Urothelium cell line (cell line): ENCODE measurements around the gene HSD17B4.
"Not testable (repeated sequence)": the region's sequence is repeated elsewhere in the genome, so short reads cannot be mapped to it uniquely, and the experiment has no call there.

ENCODE experiments used
- DNase-seq: peaks from one replicate; pipeline ENCODE4 v3.0.0; 2011; ENCODE audit warnings: low spot score, mixed read lengths
- FAIRE-seq: peaks from 2 replicates; lab custom pipeline; 2011; peaks lifted over from hg19 to GRCh38; lab: Jason Lieb, UNC

HSD17B4 gene

DNA sequence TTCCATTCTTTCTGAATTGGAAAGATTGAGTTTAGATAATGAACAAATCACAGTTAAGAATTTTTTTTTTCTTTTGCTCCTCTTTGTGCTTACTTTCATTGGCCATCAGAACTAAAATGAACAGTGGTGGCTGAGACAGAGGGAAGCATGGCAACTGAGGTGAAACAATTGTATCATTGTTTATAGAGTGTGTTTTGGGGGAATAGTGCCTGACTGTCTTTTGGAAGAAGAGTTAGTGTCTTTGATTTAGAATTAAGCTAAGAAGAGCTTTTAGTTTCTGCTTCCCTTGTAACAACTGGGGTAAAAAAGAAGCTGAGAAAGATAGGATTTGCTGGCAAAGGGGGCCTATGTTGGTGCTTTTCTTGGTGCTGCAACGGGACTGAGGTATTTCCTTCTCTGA is 24.0 kb downstream of the HSD17B4 start:
- FAIRE-seq = no peak
- no peak for DNase-seq

DNA sequence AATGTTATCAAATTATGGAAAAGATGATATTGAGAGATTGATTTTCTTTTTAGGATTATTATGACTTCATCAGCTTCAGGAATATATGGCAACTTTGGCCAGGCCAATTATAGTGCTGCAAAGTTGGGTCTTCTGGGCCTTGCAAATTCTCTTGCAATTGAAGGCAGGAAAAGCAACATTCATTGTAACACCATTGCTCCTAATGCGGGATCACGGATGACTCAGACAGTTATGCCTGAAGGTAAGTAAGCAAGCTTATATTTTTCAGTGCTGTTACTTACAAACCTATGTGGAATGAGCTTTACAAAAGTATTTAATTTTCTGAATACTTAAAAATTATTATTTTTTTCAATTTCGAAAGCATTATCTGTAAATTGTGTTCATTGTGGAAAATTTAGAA is 26.5 kb downstream of the HSD17B4 start:
- FAIRE-seq (no peak), DNase-seq (no peak)

DNA sequence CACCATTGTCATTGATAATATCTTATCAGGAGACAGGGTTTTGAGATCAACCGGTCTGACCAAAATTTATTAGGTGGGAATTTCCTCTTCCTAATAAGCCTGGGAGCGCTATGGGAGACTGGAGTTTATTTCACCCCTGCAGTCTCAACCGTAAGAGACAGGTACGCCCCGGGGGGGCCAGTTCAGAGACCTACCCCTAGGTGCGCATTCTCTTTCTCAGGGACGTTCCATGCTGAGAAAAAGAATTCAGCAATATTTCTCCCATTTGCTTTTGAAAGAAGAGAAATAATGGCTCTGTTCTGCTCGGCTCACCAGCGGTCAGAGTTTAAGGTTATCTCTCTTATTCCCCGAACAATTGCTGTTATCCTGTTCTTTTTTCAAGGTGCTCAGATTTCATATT is 28.3 kb downstream of the HSD17B4 start:
- DNase-seq, FAIRE-seq: not testable (repeated sequence)

DNA sequence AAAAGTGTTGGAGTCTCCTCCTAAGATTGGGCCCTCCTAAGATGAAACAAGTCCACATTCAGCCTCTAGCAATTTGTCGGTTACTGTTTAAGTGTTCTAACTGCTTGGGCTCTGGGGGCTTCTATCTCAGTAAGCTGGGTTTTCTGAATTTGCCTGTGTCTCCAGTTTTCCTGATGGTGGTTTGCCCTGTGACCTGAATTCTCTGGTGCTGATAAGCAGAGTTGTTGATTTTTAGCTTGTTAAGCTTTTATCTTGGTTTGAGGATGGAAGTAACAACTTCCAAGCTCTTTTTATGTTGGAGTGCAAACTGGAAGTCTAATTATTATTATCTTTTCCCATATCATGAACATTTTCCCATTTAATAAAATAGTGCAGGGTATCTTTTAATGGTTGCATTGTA is 30.9 kb downstream of the HSD17B4 start:
- no peak for FAIRE-seq
- DNase-seq = no peak

DNA sequence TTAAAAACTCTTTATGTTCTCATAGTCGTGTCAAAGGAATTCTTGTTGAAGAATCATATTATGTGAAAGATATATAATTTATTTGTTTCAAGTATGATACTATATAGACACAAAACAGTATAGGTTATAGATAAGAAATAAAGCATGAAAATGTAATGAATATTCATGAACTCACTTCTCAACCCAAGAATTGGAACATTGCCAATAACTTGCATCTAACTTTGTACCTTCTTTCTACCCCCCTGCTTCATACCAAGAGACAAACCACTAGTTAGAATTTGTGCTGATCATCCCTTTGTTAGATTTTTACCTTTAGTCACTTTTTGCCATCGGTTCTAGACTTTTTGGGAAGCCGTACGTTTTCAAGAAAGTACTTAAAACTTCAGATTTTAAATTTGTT is 32.6 kb downstream of the HSD17B4 start:
- FAIRE-seq (no peak), DNase-seq (no peak)

DNA sequence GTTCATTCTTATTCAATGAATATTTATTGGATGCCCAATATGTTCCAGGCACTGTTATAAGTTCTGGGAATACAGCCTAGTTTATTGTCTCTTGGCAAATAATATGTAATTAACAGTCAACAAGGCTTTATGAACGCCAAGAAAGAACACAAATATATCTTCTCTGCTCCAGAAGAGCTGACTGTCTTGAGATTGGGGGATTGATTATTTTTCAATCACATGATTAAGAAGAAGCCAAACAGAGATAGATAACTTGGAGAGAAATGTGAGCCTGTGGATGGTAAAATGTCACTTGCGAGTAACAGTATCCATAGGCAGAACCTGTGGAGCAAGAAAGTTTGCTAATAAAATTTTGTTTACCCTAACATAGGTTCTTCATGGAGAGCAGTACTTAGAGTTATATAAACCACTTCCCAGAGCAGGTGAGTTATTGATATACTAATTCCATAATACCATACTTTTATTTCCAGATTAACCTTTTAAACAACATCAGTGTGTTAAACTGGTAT is 49.4 kb downstream of the HSD17B4 start:
- DNase-seq (no peak), FAIRE-seq (no peak)

DNA sequence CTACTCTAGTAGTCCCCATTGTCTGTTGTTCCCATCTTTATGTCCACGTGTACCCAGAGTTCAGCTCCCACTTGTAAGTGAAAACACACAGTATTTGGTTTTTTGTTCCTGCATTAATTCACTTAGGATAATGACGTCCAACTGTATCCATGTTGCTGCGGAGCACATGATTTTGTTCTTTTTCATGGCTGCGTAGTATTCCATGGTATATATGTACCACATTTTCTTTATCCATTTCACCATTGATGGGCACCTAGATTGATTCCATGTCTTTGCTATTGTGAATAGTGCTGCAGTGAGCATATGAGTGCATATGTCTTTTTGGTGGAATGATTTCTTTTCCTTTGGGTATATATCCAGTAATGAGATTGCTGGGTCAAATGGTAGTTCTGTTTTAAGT is 51.6 kb downstream of the HSD17B4 start:
- not testable (repeated sequence) for FAIRE-seq

DNA sequence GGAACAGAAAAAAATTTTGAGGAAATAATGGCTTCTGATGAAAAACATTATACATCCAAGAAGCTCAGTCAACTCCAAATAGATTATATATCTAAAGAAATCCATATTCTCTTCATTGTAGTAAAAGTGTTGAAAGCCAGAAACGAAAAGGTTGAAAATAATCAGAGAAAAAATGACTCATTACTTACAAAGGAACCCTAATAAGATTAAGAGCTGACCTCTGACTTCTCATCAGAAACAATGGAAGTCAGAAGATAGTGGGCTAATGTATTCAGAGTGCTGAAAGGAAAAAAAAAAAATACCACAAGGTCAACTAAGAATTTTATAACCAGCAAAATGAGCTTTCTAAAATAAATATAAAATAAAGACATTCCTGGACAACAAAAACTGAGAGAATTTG is 60.0 kb downstream of the HSD17B4 start:
- no peak for FAIRE-seq
- no peak for DNase-seq

More for the DNA sequence above, 51.6 kb downstream of the HSD17B4 start:
- not testable (repeated sequence) for DNase-seq

DNA sequence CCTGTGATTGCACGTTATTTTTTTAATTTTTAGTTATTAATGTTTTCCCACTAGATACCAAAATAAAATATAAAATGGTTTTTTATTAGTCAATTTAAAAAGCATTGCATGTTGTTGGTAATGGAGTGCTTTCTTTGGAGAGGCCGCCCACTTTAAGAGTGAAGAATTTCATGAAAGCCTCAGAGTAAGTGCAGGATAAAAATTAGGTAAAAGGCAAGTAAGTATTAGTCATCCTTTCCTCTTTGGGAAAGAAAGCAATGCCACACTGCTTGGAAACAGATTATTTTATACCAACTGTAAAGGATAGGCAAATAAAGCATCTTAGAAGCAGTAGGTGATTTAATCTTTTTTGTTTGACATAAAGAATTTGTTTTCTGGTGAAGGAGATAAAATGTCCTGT is 62.9 kb downstream of the HSD17B4 start:
- DNase-seq (no peak), FAIRE-seq (no peak)

DNA sequence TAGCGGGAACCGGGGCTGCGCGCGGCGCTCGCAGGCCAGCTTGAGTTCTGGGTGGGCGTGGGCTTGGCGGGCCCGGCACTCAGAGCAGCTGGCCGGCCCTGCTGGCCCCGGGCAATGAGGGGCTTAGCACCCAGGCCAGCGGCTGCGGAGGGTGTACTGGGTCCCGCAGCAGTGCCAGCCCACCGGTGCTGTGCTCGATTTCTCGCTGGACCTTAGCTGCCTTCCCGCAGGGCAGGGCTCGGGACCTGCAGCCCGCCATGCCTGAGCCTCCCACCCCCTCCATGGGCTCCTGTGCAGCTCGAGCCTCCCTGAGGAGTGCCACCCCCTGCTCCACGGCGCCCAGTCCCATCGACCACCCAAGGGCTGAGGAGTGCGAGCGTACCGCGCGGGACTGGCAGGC is 64.8 kb downstream of the HSD17B4 start:
- not testable (repeated sequence) for FAIRE-seq, DNase-seq

DNA sequence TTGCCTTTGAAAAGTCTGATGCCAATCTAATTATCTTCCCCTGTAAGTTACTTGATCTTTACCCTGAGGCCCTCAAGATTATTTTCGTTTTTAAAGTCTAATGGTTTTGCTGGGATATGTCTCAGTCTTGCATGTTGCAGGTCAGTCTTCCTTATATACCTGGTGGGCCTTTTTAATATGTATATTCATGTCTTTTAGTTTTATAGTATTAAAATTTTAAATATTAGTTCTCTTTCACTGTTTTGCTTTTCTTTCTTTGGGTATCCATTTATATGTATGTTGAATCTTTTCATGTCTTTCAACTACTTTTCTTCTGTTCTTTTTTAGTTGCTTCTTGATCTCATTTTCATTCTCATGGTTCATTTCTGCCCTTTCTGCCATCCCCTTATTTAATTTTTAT is 68.9 kb downstream of the HSD17B4 start:
- FAIRE-seq = no peak

DNA sequence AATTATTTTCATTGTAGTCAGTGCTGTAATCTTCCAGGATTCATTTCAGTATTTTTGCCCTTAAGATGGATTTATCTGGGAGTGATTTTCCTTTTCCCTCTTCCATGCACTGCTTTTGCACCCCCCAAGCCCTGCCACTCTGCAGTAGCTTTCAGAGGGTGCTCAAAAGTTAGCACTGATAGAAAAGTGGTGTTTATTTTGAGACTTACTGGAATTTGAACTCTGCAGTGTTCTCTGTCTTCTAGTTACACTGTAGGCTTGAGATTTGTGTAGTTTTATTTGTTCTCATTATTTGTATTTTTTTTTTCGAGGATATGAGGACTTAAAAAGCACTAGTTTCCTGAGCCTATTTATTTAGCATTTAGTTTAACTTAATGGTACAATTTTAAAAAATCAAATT is 70.5 kb downstream of the HSD17B4 start:
- FAIRE-seq (no peak), DNase-seq (no peak)

More for the DNA sequence above, 68.9 kb downstream of the HSD17B4 start:
- no peak for DNase-seq

DNA sequence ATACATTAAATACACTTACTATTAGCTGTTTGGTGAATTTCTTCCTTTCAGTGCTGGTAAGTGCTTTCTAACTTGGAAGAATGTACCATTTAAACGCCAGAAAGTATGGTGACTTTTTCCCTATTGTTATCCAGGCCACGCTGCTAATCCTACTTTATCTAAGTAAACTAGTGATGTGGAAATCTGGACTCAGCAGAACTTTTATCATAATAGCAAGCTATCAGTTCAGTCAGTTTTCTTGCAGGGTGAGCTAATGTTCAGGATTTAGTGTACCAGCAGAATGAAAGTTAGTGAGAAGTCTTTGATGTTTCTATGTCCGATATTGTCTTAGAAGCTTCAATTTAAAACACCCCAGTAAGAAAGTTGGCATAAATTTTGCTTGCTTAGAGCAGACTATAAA is 72.2 kb downstream of the HSD17B4 start:
- no peak for FAIRE-seq
- no peak for DNase-seq

DNA sequence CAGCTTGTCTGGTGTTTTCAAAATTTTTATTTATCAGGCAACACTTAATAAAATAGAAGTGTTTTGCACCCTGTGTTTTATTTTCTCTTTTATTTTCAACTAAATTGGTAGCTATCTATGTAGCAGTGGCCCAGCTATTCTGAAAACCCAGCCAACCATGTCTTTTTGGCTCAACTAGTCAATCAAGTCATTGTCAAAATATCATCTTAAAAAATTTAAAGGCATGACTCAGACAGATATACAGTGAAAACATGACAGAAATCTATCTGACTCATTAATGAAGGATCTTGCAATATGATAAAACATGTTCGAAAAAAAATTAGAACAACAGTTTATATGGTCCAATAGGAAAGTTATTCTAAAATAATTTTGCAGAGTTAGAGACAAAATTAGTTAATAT is 75.1 kb downstream of the HSD17B4 start:
- no peak for FAIRE-seq

DNA sequence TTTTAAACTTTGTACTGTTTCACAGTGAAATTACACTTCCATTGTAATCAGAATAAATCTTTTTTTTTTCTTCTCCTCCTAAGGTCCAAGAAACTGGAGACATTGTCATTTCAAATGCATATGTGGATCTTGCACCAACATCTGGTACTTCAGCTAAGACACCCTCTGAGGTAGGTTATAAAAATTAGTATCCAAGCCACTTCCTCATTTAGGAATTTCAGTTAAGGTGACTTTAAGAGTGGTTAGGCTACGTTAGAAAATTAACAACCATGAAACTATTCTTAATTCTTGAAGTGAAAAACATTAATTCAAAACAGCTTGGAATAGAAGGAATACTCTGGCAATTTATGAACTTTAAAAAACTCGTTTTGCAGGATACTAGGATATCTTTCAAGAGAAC is 77.5 kb downstream of the HSD17B4 start:
- DNase-seq (no peak), FAIRE-seq (no peak)

More for the DNA sequence above, 75.1 kb downstream of the HSD17B4 start:
- no peak for DNase-seq

DNA sequence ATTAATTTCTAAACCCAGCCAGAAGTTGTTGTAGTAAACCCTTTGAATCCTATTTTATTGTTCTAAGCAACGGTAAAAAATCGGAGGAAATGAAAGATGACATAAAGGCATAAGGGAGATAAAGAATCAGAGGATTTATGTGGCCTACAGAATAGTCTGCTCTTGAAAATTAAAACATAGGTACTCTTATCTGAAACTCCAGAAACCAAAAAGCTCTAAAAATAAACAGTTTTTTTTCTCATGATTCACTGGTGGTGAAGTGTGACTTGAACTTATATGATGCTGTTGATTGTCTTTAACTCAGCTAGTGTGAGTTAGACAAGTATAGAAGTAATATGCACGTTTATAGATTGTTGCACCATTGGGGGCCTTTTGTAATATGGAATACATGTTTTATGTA is 80.3 kb downstream of the HSD17B4 start:
- no peak for FAIRE-seq
- DNase-seq = no peak

DNA sequence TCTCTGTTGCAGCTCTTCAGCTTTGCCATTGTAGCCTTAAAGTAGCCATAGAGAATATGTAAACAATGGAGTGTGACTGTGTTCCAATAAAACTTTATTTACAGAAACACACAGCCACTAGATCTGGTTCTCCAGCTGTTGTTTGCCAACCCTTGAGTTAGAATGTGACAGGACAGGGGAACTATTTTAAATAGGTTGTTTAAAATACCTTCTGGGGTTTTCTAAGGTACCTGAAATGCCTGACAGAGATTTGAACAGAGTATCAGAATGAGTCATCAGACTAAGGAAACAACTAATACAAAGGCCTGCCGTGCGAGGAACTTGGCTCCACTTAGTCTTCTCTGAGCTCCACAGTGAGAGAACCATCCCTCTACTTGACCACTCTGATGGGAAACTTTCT is 85.4 kb downstream of the HSD17B4 start:
- no peak for FAIRE-seq
- DNase-seq = no peak

DNA sequence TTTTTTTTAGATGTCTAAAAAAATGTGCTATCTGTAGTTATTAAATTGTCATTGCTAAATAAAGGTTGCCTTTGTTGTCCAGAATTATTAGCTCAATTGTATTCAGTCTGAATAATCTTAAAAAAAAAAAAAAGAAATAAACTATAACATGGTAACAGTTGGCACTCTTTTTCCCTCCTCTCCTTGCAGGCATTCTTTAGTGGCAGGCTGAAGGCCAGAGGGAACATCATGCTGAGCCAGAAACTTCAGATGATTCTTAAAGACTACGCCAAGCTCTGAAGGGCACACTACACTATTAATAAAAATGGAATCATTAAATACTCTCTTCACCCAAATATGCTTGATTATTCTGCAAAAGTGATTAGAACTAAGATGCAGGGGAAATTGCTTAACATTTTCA is 89.4 kb downstream of the HSD17B4 start:
- FAIRE-seq = no peak
- no peak for DNase-seq

DNA sequence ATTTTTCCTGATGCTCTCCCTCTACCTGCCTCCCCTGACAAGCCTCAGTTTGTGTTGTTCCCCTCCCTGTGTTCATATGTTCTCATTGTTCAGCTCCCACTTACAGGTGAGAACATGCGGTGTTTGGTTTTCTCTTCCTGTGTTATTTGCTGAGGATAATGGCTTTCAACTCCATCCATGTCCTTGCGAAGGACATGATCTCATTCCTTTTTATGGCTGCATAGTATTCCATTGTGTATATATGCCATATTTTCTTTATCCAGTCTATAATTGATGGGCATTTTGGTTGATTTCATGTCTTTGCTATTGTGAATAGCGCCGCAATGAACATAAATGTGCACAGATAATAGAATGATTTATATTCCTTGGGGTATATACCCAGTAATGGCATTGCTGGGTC is 99.5 kb downstream of the HSD17B4 start:
- FAIRE-seq (no peak), DNase-seq (no peak)

DNA sequence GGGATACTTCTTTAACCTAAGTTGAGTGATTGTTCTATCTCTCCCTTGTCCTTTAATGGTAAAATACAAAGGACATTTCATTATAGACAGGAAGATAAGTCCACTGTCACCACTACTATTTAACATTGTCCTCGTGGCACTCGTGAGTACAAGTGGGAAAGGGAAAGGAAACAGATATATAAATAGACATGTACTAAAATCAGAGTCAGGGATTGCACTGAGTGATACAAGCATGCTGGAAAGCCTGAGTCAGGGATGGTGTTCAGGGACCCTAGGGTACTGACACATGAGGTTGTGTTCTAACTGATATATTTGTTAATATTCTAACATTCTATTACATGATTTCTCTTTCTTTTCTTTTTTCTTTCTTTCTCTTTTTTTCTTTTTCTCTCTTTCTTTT is 102.3 kb downstream of the HSD17B4 start:
- DNase-seq (no peak), FAIRE-seq (no peak)

DNA sequence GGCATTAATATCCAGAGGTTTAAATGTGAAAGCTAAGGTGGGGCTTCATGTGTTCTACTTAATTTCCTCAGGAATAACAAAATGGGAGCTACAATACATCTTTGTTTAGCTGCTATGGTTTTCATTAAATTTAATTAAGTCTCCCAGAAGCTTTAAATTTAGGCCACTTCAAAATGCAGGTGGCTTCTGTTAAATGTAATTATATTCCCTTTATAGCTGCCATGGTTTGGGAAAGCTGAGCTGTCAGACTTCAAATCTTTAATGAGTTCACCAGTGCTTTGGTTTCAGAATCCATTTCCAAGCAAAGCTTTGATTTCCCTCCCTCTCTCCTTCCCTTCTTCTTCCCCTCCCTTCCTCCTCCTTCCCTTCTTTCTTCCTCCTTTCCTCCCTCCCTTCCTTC is 118.6 kb downstream of the HSD17B4 start:
- no peak for DNase-seq

DNA sequence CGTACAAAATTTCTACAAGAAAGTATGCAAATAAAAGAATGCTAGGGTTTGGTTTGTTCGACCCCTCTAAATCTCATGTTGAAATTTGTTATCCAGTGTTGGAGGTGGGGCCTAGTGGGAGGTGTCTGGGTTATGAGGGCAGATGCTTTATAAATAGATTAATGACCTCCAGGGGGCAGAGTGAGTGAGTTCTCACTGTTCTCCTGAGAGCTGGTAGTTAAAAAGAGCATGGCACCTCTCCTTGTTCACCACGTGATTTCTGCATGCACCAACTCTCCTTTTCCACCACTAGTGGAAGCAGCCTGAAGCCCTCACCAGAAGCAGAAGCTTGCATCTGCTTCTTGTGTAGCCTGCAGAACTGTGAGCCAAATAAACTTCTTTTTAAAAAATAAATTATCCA is 126.6 kb downstream of the HSD17B4 start:
- no peak for FAIRE-seq
- peak; percentile 20 for DNase-seq

More for the DNA sequence above, 118.6 kb downstream of the HSD17B4 start:
- FAIRE-seq = no peak

DNA sequence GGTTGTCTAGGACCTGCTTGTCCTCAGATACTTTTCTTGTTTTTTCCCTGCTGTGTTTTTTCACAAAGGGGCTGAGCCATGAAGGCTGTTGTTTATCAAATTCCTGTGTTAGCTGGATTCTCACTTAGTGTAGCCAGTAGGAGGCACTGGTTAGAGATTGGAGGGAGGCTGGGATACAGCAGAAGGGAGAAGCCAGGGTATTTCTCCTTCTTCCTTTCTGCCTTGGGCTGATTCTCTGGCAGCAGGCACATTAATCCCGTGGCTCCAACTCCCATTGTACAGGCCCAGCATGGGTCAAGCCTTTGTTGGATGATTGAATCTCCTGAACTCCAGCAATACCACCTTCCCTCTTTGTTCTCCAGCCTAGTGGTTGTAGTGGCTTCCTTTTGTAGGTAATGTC is 130.7 kb downstream of the HSD17B4 start:
- DNase-seq (no peak), FAIRE-seq (no peak)

DNA sequence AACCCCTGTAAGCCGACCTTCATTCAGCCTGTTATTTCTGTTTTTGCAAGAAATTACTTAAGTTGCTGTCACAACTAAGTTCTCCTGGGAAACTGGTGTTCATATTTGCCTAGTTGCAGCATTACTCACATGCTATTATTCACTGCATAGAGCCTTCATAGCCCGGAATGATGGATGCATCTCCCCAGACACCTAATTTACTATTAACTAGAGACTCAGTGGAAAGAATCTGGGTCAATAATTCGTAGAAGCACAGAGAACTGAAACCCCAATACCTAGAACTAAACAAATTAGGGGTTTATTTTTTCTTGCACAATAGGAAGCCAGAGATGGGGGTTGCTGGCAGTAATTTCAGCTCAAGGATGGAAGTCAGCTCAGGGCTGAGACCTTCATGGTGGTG is 131.4 kb downstream of the HSD17B4 start:
- no peak for DNase-seq
- FAIRE-seq = no peak
